Panc1 (cell line): Measurements from ENCODE around the gene BRD3OS. TPM values are rescaled to one million over a fixed set of nuclear protein-coding genes. Genes with fewer than 3 reads are reported as not detected.

ENCODE experiments used
- ATAC-seq: fragments of 200-7000 bp; cut with Tn5 transposase; 2 replicates; pipeline ENCODE4 v1.9.1; 2020; ENCODE audit warnings: mild to moderate bottlenecking, moderate library complexity
- BruUV-seq: library from RNA; stranded (reverse); fragments of 400-500 nt; replicated peaks from 2 replicates; lab custom pipeline; 2021; lab: Mats Ljungman, UMichigan
- CTCF ChIA-PET: fragments of 300-600 bp; sonication (Branson Sonifier 250); formaldehyde crosslinking; loops from one replicate; lab custom pipeline; 2022; ENCODE audit warnings: antibody characterized with exemption; lab: Charles Lee
- POLR2A ChIA-PET: fragments of 300-600 bp; sonication (Branson Sonifier 250); formaldehyde crosslinking; loops from one replicate; lab custom pipeline; 2022; ENCODE audit warnings: antibody characterized with exemption; lab: Charles Lee
- DNase-seq: peaks from one replicate; pipeline ENCODE4 v3.0.0-alpha.2; 2010; ENCODE audit warnings: low read depth, low spot score
- H3K27ac ChIP-seq: 2 replicates; pipeline ENCODE4 v1.5.1; 2011; ENCODE audit warnings: mild to moderate bottlenecking, low read length, inconsistent platforms
- H3K27me3 ChIP-seq: fragments of 200-500 bp; sonication (Bioruptor generic); 2 replicates; pipeline ENCODE4 v1.6.0; 2014; ENCODE audit warnings: low read length, inconsistent platforms; ENCODE audit not compliant: control insufficient read depth, insufficient read depth
- H3K36me3 ChIP-seq: fragments of 200-500 bp; sonication (Bioruptor generic); 2 replicates; pipeline ENCODE4 v1.5.1; 2014; ENCODE audit warnings: inconsistent platforms, mild to moderate bottlenecking, low read length, moderate library complexity; ENCODE audit not compliant: control insufficient read depth, insufficient read depth
- H3K4me1 ChIP-seq: 2 replicates; pipeline ENCODE4 v1.5.1; 2011; ENCODE audit warnings: inconsistent platforms, mild to moderate bottlenecking, low read length, moderate library complexity; ENCODE audit not compliant: control insufficient read depth, insufficient read depth
- H3K4me3 ChIP-seq, 2 experiments: 2 replicates each; pipeline ENCODE4 v1.5.1; 2011 to 2012; ENCODE audit warnings: low read depth in 2 of 2, low read length in 2 of 2, mild to moderate bottlenecking in 2 of 2, inconsistent platforms in 1 of 2, moderate library complexity in 1 of 2
- H3K9me3 ChIP-seq: fragments of 200-500 bp; sonication (Bioruptor generic); 2 replicates; pipeline ENCODE4 v1.5.1; 2014; ENCODE audit warnings: low read depth, mild to moderate bottlenecking, inconsistent platforms, low read length, moderate library complexity; ENCODE audit not compliant: control insufficient read depth, insufficient read depth
- CTCF ChIP-seq: fragments of 450-650 bp; IDR thresholded peaks from 2 replicates; pipeline ENCODE4 v1.5.1; 2017; ENCODE audit warnings: mild to moderate bottlenecking
- POLR2AphosphoS5 ChIP-seq: IDR thresholded peaks from 2 replicates; pipeline ENCODE4 v1.6.1; 2012; ENCODE audit warnings: mild to moderate bottlenecking, low read depth, low read length, moderate library complexity
- REST ChIP-seq, 2 experiments: IDR thresholded peaks; 2 replicates each; pipeline ENCODE4 v1.6.1; 2011 to 2012; ENCODE audit warnings: low read depth in 2 of 2, control low read depth in 1 of 2, low read length in 1 of 2, mild to moderate bottlenecking in 1 of 2, moderate library complexity in 1 of 2; ENCODE audit not compliant: insufficient read depth in 1 of 2
- SIN3A ChIP-seq: IDR thresholded peaks from 2 replicates; pipeline ENCODE4 v1.6.1; 2012; ENCODE audit warnings: low read depth, mild to moderate bottlenecking, low read length, moderate library complexity, borderline replicate concordance; ENCODE audit not compliant: insufficient read depth
- TCF7L2 ChIP-seq: IDR thresholded peaks from 2 replicates; pipeline ENCODE4 v1.6.1; 2011; ENCODE audit warnings: mild to moderate bottlenecking, low read depth, low read length, inconsistent platforms
- in situ Hi-C: cut with HindIII; loops from 2 replicates; pipeline ENCODE4 v1.10.0; 2016; ENCODE audit warnings: low sequenced_read_pairs, low pct_unique_long_range_greater_than_20kb
- intact Hi-C: fragments of 100-400 bp; cut with micrococcal nuclease; formaldehyde crosslinking; loops from one replicate; pipeline ENCODE4 v1.10.0; 2022; ENCODE audit not compliant: unreplicated experiment
- total RNA-seq: library from RNA; stranded (reverse); gene quantifications from one replicate; pipeline ENCODE4 v1.2.1, GENCODE V29; 2021; ENCODE audit not compliant: unreplicated experiment

Gene BRD3OS
- total RNA-seq, 1 experiment from 2014 or later: 22.1 TPM

GRCh38 chr9:134052491-134052890, 27.2 kb downstream of the BRD3OS start:
- ChIA-PET POLR2A (no interaction called here), CTCF (no interaction called here)
- Histone ChIP-seq H3K36me3 (no peaks in the 10 kb centered on the region), H3K9me3 (no peaks in the 10 kb centered on the region), H3K27me3 (no peaks in the 10 kb centered on the region), H3K4me1 (peaks cover 2% of the 10 kb centered on the region; the same call in 1 of the 2 replicates), H3K4me3 (no peak overlapping the region), H3K27ac (no peak overlapping the region)
- no TSS peak for BruUV-seq
- DNase-seq: no peak
- TF ChIP-seq POLR2AphosphoS5 (no peak), SIN3A (no peak), TCF7L2 (no peak), REST (IDR thresholded peaks at IDR 0.05; ENCODE audit: insufficient read depth in 1 of 2, low read depth in 2 of 2, low read length in 1 of 2) (no peak), CTCF (no peak)
- ATAC-seq: no peak
- in situ Hi-C loops: no loop called here
- intact Hi-C loops: no loop called here

GRCh38 chr9:134052941-134053340, 27.7 kb downstream of the BRD3OS start:
- in situ Hi-C loops (no loop called here), intact Hi-C loops (no loop called here)
- Histone ChIP-seq H3K27ac (no peak overlapping the region), H3K9me3 (no peaks in the 10 kb centered on the region), H3K4me1 (peaks cover 2% of the 10 kb centered on the region; the same call in 1 of the 2 replicates), H3K4me3 (no peak overlapping the region), H3K27me3 (no peaks in the 10 kb centered on the region), H3K36me3 (no peaks in the 10 kb centered on the region)
- DNase-seq (no peak), ATAC-seq (no peak)
- no peak for TF ChIP-seq POLR2AphosphoS5
- CTCF ChIA-PET: no interaction called here
- POLR2A ChIA-PET: interaction anchor here (0.6 kb wide), 1 partner anchor 43 kb away, joined by 3 read pairs; no protein-coding TSS in a partner anchor
- no TSS peak for BruUV-seq

GRCh38 chr9:134053401-134053871, 28.2 kb downstream of the BRD3OS start:
- CTCF ChIA-PET: interaction anchor here (0.7 kb wide), 1 partner anchor 27 kb away, joined by 4 read pairs; no protein-coding TSS in a partner anchor
- Histone ChIP-seq H3K4me3 (no peak overlapping the region), H3K4me1 (peaks cover 2% of the 10 kb centered on the region; the same call in 1 of the 2 replicates), H3K36me3 (no peaks in the 10 kb centered on the region), H3K27ac (no peak overlapping the region), H3K9me3 (no peaks in the 10 kb centered on the region), H3K27me3 (no peaks in the 10 kb centered on the region)
- POLR2A ChIA-PET: interaction anchor here (0.6 kb wide), 1 partner anchor 43 kb away, joined by 3 read pairs; no protein-coding TSS in a partner anchor
- in situ Hi-C loops (no loop called here), intact Hi-C loops (no loop called here)
- TF ChIP-seq TCF7L2 (no peak), SIN3A (no peak), REST (IDR thresholded peaks at IDR 0.05; ENCODE audit: insufficient read depth in 1 of 2, low read depth in 2 of 2, low read length in 1 of 2) (no peak), CTCF (no peak), POLR2AphosphoS5 (no peak)
- BruUV-seq: no TSS peak
- ATAC-seq (no peak), DNase-seq (no peak)
